Activated naive CD8-positive, alpha-beta T cell treated with anti-CD3 and anti-CD28 coated beads, Interleukin-2, amount 10 ng/mL, durations not matched to agents 7 days and 5 days (primary cell): ENCODE results near the gene USF3. TPM values are rescaled to one million over a fixed set of nuclear protein-coding genes. Genes with fewer than 3 reads are reported as not detected.
A peak's percentile ranks its signal among the peaks of the same experiment; 100 is the strongest.

Source experiments
- ATAC-seq: fragments of 150-1000 bp; cut with Tn5 transposase; one replicate; pipeline ENCODE4 v1.10.0; 2021; ENCODE audit warnings: low read depth, moderate library complexity
- POLR2A ChIA-PET: fragments of 350-600 bp; sonication (Branson Sonifier 250); formaldehyde crosslinking; loops from one replicate; lab custom pipeline; 2021; ENCODE audit warnings: antibody characterized with exemption; lab: Charles Lee
- DNase-seq: peaks from one replicate; pipeline ENCODE4 v3.0.0; 2021
- H3K27ac Mint-ChIP-seq: one replicate; pipeline ENCODE4 v1.8.0; 2022; ENCODE audit warnings: mild to moderate bottlenecking, mixed read lengths
- H3K27me3 Mint-ChIP-seq: one replicate; pipeline ENCODE4 v1.8.0; 2022; ENCODE audit warnings: mild to moderate bottlenecking, moderate library complexity, mixed read lengths
- H3K36me3 Mint-ChIP-seq: one replicate; pipeline ENCODE4 v1.8.0; 2021; ENCODE audit warnings: mild to moderate bottlenecking, mixed read lengths
- H3K4me1 Mint-ChIP-seq: one replicate; pipeline ENCODE4 v1.8.0; 2021; ENCODE audit warnings: mixed read lengths
- H3K4me3 Mint-ChIP-seq: one replicate; pipeline ENCODE4 v1.8.0; 2022; ENCODE audit warnings: mild to moderate bottlenecking, moderate library complexity, mixed read lengths
- H3K9me3 Mint-ChIP-seq: one replicate; pipeline ENCODE4 v1.8.0; 2021; ENCODE audit warnings: mixed read lengths
- total RNA-seq, 2 experiments: library from RNA; stranded (reverse); gene quantifications; one replicate each; pipeline ENCODE4 v1.2.3, GENCODE V29; 2021

USF3 gene
- total RNA-seq, 2 experiments from 2014 or later, result 20.6 to 20.9 TPM

GRCh38 chr3:113629584-113630421, 66.6 kb downstream of the USF3 start:
- Mint-ChIP-seq H3K9me3 (no peaks in the 10 kb centered on the region), H3K27ac (no peak overlapping the region), H3K4me1 (peaks cover 6% of the 10 kb centered on the region), H3K27me3 (no peaks in the 10 kb centered on the region), H3K4me3 (no peak overlapping the region), H3K36me3 (peaks cover 23% of the 10 kb centered on the region)
- DNase-seq, result no peak
- ATAC-seq, result no peak
- POLR2A ChIA-PET, result no interaction called here

- Mint-ChIP-seq H3K27ac (no peak overlapping the region), H3K36me3 (peaks cover 29% of the 10 kb centered on the region), H3K4me1 (peaks cover 6% of the 10 kb centered on the region), H3K4me3 (no peak overlapping the region), H3K9me3 (no peaks in the 10 kb centered on the region), H3K27me3 (no peaks in the 10 kb centered on the region)
- DNase-seq (no peak), ATAC-seq (no peak)
- POLR2A ChIA-PET, result no interaction called here
These were observed 67.7 kb downstream of the USF3 start for GRCh38 chr3:113628788-113629187.

DNA sequence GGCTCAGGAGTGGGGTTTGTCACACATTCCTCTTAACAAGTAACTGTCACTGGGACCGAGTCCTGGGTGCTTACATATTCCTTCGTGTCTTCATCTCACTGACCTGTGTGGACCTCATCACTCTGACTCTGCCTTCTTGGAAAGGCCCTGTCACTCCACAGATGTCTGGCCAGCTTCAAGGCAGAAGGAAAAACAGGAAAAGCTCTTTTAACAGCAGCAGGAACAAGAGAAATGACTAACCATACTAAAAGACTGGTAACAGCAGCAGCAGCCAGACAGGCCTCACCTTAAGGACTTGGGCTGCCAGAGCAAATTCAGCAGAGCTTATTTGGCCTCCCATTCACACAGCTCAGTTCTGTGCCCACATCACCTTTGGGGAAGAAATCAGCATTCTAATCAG, 68.1 kb downstream of the USF3 start:
- POLR2A ChIA-PET, result no interaction called here
- ATAC-seq, result no peak
- Mint-ChIP-seq H3K27me3 (no peaks in the 10 kb centered on the region), H3K27ac (no peak overlapping the region), H3K36me3 (peaks cover 31% of the 10 kb centered on the region), H3K9me3 (no peaks in the 10 kb centered on the region), H3K4me1 (peaks cover 6% of the 10 kb centered on the region), H3K4me3 (no peak overlapping the region)
- DNase-seq, result no peak

- Mint-ChIP-seq H3K36me3 (peaks cover 31% of the 10 kb centered on the region), H3K27ac (peak overlapping the region; percentile 12), H3K4me3 (no peak overlapping the region), H3K4me1 (peaks cover 6% of the 10 kb centered on the region), H3K9me3 (no peaks in the 10 kb centered on the region), H3K27me3 (no peaks in the 10 kb centered on the region)
- ATAC-seq (no peak), DNase-seq (no peak)
- POLR2A ChIA-PET, result no interaction called here
These were observed 69.7 kb downstream of the USF3 start for GRCh38 chr3:113626503-113627371.

GRCh38 chr3:113625834-113626233, 70.6 kb downstream of the USF3 start:
- Mint-ChIP-seq H3K36me3 (peaks cover 34% of the 10 kb centered on the region), H3K9me3 (no peaks in the 10 kb centered on the region), H3K4me1 (peaks cover 6% of the 10 kb centered on the region), H3K27ac (no peak overlapping the region), H3K4me3 (no peak overlapping the region), H3K27me3 (no peaks in the 10 kb centered on the region)
- ATAC-seq, result no peak
- POLR2A ChIA-PET, result no interaction called here
- DNase-seq, result no peak

DNA sequence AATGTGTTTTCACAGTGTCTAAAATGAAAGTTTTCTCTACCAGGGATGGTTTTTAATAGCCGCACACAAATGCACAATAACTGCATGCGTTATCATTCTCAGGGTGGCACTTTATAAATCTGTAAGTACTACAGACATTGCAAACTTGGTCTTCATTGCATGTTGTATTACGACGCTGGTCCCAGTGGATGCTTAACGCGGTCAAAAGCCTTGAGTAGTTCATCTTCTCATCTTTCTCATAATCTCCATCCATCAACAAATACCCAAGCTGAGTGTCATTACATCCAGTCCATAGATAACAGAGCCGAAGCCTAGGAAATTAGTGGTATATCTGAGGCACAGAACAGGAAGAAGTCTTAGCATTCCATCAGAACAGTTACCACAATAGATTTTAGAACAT, 72.6 kb downstream of the USF3 start:
- no peaks in the 10 kb centered on the region for H3K9me3 Mint-ChIP-seq
- DNase-seq (no peak), ATAC-seq (no peak)
- no peaks in the 10 kb centered on the region for H3K27me3 Mint-ChIP-seq
- POLR2A ChIA-PET, result no interaction called here
- peaks cover 28% of the 10 kb centered on the region for H3K36me3 Mint-ChIP-seq
- no peak overlapping the region for H3K4me3 Mint-ChIP-seq
- peaks cover 6% of the 10 kb centered on the region for H3K4me1 Mint-ChIP-seq
- H3K27ac Mint-ChIP-seq, result no peak overlapping the region

DNA sequence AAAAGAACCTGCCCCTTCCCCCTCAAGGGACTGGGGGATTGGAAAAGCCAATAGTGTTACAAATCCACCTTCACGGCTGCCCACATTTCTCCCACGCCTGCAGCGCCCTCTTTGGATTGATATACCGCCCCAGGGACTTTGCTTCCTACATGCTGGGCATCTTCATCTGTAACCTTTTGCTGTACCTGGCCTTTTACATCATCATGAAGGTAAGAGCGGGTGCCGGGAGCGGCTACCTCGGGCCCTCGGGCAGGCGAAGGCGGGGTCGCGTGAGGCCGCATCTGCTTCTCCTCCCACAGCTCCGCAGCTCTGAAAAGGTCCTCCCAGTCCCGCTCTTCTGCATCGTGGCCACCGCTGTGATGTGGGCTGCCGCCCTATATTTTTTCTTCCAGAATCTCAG, 73.1 kb downstream of the USF3 start:
- POLR2A ChIA-PET, result no interaction called here
- H3K9me3 Mint-ChIP-seq, result no peaks in the 10 kb centered on the region
- H3K4me1 Mint-ChIP-seq, result peaks cover 6% of the 10 kb centered on the region
- ATAC-seq, result no peak
- no peaks in the 10 kb centered on the region for H3K27me3 Mint-ChIP-seq
- no peak overlapping the region for H3K4me3 Mint-ChIP-seq
- peaks cover 26% of the 10 kb centered on the region for H3K36me3 Mint-ChIP-seq
- H3K27ac Mint-ChIP-seq, result no peak overlapping the region
- DNase-seq, result no peak

GRCh38 chr3:113620091-113620490, 76.4 kb downstream of the USF3 start:
- POLR2A ChIA-PET, result no interaction called here
- Mint-ChIP-seq H3K4me3 (no peak overlapping the region), H3K9me3 (no peaks in the 10 kb centered on the region), H3K4me1 (no peaks in the 10 kb centered on the region), H3K27ac (no peak overlapping the region), H3K27me3 (no peaks in the 10 kb centered on the region), H3K36me3 (peaks cover 14% of the 10 kb centered on the region)
- ATAC-seq (no peak), DNase-seq (no peak)

- no peak for ATAC-seq
- peaks cover 8% of the 10 kb centered on the region for H3K36me3 Mint-ChIP-seq
- no peak for DNase-seq
- POLR2A ChIA-PET, result no interaction called here
- H3K27ac Mint-ChIP-seq, result no peak overlapping the region
- H3K9me3 Mint-ChIP-seq, result no peaks in the 10 kb centered on the region
- H3K4me1 Mint-ChIP-seq, result no peaks in the 10 kb centered on the region
- H3K4me3 Mint-ChIP-seq, result no peak overlapping the region
- no peaks in the 10 kb centered on the region for H3K27me3 Mint-ChIP-seq
These were observed 78.7 kb downstream of the USF3 start for GRCh38 chr3:113617726-113618125.

GRCh38 chr3:113615976-113616375, 80.5 kb downstream of the USF3 start:
- Mint-ChIP-seq H3K4me3 (no peak overlapping the region), H3K36me3 (peaks cover 10% of the 10 kb centered on the region), H3K27me3 (no peaks in the 10 kb centered on the region), H3K27ac (no peak overlapping the region), H3K4me1 (no peaks in the 10 kb centered on the region), H3K9me3 (no peaks in the 10 kb centered on the region)
- ATAC-seq (no peak), DNase-seq (no peak)
- POLR2A ChIA-PET, result interaction anchor here (0.8 kb wide), 1 partner anchor 10 kb away, joined by 4 read pairs; no protein-coding TSS in a partner anchor

DNA sequence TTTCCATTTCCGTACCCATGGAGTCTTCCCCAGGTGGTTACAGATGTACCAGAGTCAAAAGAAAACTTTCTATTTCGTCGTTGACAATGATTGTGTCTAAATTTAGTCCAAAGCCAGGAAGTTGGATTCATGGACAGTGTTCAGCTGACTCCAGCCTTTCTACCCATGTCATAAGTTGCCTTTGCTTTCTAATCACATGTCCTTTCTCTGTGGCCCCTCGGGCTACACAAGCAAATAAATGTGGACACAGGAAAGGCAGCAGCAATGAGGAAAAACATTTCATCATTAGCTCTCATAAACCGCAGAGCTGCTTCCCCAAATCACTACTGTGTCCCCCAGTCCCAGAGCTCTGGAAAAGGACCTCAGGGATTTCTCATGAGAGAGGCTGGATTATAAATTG, 82.0 kb downstream of the USF3 start:
- DNase-seq, result no peak
- H3K27ac Mint-ChIP-seq, result no peak overlapping the region
- no peaks in the 10 kb centered on the region for H3K4me1 Mint-ChIP-seq
- peaks cover 16% of the 10 kb centered on the region for H3K36me3 Mint-ChIP-seq
- POLR2A ChIA-PET, result no interaction called here
- no peak for ATAC-seq
- H3K27me3 Mint-ChIP-seq, result no peaks in the 10 kb centered on the region
- no peak overlapping the region for H3K4me3 Mint-ChIP-seq
- no peaks in the 10 kb centered on the region for H3K9me3 Mint-ChIP-seq

DNA sequence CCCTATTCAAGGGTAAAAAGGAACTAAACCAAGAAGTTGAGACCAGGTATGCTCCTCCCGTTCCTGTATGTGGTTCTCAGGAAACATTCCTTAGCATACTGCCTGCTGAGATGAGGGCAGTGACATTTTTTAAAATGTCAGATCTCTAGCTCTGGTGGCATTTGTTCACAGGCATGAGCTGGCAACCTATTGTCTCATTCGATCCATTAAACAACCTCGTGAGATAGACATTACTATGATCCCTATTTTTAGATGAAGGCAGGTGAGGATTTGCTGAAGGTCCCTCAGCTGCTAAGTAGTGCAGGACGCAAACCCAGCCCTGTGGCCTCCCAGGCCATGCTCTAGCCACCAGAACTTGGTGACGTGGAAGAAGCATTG, 89.2 kb downstream of the USF3 start:
- peak overlapping the region; percentile 77 for H3K27ac Mint-ChIP-seq
- H3K27me3 Mint-ChIP-seq, result no peaks in the 10 kb centered on the region
- POLR2A ChIA-PET, result no interaction called here
- H3K4me1 Mint-ChIP-seq, result peaks cover 23% of the 10 kb centered on the region
- DNase-seq, result no peak
- H3K9me3 Mint-ChIP-seq, result no peaks in the 10 kb centered on the region
- no peak for ATAC-seq
- peaks cover 48% of the 10 kb centered on the region for H3K36me3 Mint-ChIP-seq
- H3K4me3 Mint-ChIP-seq, result peak overlapping the region; percentile 49

- ATAC-seq (peak; percentile 98), DNase-seq (no peak)
- Mint-ChIP-seq H3K27me3 (no peaks in the 10 kb centered on the region), H3K36me3 (peaks cover 46% of the 10 kb centered on the region), H3K4me3 (peak overlapping the region; percentile 49), H3K27ac (peak overlapping the region; percentile 77), H3K9me3 (no peaks in the 10 kb centered on the region), H3K4me1 (peaks cover 23% of the 10 kb centered on the region)
- POLR2A ChIA-PET, result interaction anchor here (1.3 kb wide), 1 partner anchor 10 kb away, joined by 4 read pairs; no protein-coding TSS in a partner anchor
These were observed 89.8 kb downstream of the USF3 start for GRCh38 chr3:113606539-113607218.
